ENCODE results near the gene LRRC52.

LRRC52 gene

DNA sequence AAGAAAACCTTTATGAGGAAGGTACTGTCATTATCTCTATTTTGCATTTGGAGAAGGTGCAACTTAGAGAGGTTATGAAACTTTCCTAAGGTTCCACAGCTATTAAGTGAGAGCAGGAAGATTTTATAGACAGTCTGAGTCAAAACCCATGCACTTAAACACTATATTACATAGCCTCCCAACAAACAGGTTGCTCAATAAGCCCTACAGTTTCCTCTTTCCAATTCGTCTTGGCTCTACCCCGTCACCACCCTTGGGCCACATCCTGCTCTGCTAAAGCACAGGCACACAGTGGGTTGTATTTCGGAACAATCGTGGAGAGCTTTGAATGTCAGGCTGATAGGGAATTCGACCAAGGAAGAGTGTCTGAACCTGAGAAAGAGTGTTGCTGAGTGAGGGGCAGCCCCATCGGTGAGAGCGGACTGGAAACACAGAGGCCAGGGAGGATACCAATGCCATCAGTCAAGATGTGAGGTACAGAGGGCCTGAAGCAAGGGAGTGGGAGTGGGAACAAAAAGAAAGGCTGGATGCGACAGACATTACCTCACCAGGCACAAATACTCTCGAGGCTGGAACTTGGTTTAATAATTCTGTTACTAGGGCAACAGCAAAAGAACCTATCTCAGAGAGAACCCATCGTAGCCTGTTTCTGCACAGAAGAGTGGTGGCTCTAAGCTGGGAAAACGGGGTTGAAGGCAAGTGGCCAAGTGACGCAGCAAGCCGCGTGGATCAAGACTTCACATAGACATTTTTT is 6.3 kb upstream of the LRRC52 start:
- DNase-seq (ENCODE audit: low spot score) = no peak

DNA sequence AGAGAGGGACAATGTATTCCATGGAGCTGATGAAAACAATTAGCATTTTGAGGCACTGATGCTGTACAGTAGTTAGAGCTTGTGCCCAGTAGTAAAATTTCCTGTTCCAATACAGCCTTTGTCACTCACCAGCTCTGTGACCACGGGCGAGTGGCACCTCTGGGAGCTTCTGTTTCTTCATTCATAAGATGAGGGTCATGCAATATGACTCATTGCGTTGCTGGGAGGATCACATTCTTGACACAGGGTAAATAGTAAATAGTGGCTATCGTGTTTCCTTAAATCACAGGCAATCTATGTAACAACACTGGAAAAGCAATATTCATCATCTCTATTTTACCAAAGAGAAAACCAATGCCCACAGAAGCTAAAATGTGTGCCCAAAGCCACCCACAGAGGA is 4.5 kb upstream of the LRRC52 start:
- DNase-seq (ENCODE audit: low spot score) = no peak

DNA sequence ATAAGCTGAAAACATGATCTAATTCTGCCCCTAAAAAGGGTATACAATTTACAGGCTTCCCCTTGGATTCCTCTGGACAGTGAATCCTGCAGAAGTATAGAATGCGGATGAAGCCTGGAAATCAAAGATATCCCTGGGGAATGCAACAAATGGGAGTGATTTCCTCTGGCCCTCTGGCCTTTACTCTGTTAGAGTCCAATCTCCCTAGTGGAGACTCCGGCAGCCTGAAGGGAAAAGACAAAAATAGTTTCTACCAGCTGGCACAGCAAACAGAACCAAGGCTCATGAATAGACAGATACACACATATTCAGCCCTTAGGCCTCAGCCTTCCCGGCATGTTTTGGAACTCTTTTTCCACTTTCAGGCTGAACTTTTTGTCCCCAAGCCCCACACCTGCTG is 3.9 kb upstream of the LRRC52 start:
- no peak for DNase-seq (ENCODE audit: low spot score)

DNA sequence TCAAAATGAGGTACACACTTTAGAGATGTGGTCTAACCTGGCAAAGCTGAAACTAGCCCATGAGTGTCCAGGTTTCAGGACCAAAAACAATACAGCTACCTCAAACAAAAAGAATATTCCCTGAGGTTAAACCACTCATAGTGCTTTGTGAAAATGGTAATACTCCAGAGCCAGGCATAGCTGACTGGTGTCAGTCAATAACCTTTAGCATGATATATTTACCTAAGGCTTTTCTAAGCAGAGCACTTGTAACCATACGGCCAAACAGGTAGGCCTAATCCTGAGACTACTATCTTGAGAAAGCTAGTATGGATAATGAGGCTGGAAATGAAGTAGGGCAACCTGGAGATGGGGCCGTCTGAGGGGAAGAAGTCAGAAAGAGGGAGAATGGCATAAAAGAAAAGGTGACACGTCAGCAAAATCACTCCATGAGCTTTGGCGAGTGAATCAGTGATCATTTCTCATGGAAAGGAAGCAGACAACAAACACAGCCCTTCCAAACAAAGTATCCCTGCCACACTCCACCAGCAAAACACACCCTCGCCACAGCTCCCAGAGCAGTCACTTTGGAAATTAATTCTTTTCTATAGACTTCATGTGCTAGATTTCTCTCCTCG is 1.7 kb upstream of the LRRC52 start:
- DNase-seq (ENCODE audit: low spot score) = no peak

DNA sequence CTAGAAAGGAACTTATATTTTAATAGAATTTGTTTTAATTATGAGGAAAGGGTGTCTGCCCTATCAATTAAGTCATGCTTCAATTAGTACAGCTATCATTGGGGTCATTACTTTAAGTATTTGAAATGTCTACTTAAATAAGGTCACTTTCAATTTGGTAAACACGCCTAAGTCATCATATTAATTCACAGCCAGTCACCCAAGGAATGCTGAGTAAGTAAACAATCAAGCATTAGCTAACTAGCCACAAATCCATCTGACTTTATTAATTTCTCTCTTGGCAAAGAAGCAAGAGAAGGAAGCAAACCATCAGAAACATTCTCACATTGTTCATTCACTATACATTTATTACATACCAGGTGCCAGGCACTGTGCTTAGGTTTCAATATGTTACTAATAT is 1.2 kb upstream of the LRRC52 start:
- no peak for DNase-seq (ENCODE audit: low spot score)

DNA sequence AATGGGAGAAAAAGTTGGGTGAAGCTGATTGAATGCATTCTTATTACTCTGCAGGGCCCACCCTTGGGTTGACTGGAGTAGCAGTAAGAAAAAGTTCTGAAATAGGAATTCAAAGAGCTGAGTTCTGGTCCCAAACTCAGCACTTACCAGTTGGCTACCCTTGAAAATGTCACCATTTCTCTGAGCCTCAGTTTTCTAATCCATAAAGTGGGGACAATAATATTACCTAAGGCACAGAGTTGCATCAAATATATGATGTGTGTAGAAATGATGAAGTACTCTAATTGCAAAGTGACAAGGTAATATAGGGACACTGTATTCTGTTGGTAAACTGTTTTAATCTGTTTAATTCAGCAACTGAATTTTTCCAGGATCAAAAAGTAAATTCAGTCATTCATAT is 1.2 kb downstream of the LRRC52 start:
- no peak for DNase-seq (ENCODE audit: low spot score)

DNA sequence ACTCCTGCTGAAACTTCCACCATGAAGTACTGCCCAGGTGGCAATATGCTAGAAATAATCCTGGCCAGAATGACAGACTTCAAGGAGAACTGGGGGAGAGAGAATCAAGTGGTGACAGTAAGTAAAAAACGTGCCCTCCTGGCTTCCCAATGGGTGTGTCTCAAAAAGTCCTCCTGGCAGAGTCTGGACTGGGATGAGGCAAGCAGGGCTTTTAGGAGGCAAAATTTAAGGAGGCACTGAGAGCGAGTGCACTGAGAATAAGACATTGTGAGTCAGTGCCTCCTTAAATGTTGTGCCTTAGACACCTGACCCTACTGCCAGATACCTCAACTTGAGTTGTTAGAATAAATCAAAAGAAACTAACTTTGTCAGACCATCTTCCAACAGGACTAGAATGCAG is 2.2 kb downstream of the LRRC52 start:
- DNase-seq (ENCODE audit: low spot score) = no peak

DNA sequence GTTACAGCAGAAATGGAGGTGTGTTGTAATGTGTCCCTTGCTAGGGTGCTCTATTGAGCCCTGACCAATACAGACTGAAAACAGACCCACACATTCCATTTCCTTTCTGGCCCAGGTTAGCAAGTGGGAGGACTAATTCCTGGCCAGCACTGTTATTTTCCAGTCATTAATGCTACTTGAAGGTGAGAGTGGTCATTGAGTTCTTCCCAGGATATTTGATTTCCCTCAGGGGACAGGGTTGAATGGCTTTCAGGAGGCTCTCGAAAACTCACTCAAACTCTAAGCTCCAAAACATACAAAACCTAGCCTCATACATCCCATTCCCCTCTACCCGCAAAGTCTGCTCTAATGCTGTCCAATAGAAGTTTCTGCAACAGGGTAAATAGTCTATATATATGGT is 6.2 kb downstream of the LRRC52 start:
- no peak for DNase-seq (ENCODE audit: low spot score)

DNA sequence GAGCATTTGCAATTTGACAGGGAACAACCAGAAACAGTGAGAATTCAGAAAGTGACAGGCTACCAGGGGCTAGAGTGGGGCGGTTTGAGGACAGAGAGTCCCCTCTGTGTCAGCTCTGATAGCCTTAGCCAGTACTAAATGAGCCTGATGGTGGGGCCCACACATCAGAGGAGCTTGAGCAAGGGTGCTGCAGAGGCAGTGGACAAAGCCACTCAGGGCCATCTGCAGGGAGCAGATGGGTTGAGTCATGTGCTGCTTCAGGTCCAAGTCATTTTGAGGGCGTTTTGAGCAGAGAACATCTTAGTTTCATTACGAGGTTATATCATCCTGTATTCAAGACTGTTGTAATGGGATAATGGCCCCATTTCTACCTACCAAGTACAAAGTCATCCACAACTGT is 7.7 kb downstream of the LRRC52 start:
- no peak for DNase-seq (ENCODE audit: low spot score)

DNA sequence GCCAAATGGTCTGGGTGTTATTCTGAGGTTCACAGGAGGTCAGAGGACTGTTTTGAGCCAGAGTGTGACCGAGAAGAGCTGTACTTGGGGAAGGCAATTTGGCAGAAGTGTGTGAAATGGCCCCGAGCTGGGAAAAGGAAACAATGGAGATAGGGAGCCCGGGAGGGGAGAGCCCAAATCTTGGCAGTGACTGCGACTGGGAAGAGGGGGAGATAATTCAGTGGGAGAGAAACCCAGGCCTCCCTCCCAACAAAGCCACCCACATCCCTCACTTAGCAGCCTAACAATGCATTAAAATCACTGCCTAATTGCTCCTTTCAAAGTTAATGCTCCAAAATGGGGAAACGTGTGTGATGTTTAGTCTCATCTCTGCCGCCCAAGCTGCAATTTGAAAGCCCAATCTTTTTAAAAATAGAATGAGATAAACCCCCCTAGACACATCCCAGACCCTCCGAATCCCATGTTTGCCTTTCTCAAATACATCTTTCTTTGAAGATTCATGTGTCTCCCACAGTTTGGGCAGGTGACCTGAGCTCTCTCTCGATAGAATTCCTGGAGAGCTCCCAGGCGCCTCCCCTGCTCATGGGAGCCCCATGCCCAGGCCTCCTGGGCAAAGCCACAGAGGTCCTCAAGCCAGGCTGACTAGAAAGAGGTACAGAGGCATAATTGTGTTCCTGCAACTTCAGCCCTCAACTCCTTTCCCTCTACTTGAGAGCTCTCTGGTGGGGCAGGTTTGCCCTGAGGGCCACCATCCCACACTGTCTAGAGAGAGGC is 17.3 kb downstream of the LRRC52 start:
- DNase-seq (ENCODE audit: low spot score) = no peak

DNA sequence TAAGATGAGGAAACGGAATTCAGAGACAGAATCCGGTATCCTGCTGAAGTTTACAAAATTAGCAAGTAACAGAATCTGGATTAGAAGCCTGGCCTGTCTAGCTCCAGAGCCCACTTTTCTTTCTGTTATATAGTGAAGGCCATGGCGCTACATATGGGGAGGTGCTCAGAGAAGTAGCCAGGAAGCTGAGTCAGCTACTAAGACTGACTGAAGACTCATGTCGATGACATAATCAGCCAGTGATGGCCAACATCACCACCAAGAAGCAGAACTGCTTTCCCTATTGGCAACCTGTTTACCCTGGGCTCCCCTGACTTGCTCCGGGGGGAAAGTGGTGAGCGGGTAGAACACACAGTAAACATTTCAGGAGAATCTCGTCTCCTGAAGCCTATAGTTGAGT is 18.8 kb downstream of the LRRC52 start:
- DNase-seq (ENCODE audit: low spot score) = no peak

DNA sequence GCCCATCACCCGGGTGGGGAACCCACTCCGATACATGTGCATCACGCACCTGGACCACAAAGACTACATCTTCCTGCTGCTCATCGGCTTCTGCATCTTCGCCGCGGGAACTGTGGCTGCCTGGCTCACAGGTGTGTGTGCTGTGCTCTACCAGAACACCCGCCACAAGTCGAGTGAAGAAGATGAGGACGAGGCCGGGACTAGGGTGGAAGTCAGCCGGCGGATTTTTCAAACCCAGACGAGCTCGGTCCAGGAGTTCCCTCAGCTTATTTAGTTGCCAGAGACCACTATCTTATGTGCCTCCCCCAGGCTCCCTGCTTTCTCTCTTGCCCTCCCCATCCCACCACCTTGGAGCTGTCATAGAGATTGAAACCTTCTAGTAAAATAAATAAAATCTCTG is 19.8 kb downstream of the LRRC52 start:
- no peak for DNase-seq (ENCODE audit: low spot score)

DNA sequence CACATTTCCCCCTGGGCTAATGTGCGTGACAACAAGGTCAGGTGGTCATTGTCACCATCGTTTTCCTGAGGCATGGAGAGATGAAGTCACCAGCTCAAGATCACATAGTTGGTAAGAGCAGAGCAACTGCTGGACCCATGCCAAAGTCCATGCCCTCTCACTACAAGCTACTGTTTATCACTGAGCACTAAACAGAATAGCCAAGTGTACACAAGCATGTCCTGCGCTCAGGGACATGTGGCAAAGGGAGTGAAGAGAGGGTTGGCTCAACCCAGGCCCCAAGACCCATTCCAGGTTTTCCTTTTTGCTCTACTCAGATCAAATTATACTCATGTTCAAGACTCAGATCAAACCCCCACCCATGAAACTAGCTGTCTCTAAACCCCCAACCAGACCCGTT is 20.8 kb downstream of the LRRC52 start:
- no peak for DNase-seq (ENCODE audit: low spot score)

DNA sequence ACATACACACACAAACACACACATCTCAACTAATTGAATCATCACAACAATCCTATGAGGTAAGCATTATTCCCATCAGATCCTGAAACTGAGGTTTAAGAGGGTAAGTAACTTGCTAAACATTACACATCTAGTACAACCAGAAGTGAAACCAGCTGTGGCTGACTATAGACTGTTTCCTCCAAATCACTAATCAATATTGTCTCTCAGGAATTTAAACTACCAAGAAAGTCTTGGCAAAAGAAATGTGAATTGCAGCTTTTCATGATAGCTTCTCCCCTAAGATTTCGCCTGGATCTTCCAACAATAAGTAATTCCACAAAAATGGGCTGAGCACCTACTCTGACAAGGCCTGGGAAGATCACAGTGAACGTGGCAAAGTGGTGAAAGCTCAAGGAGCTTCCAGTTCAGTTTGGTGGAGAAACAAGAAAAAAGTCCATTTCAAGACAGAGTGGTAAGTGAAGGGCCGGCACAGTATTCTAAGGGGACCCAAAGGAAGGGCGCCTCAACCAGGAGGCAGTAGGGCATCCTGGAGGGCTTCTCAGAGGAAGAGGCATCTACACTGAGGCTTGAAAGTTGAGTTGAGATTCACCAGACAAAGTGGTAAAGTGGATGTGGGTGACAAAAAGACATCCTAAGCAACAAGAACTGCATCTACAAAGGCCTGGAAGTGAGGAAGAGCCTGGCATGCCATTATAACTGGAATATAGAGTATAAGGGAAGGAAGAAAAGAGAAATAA is 22.1 kb downstream of the LRRC52 start:
- no peak for DNase-seq (ENCODE audit: low spot score)

DNA sequence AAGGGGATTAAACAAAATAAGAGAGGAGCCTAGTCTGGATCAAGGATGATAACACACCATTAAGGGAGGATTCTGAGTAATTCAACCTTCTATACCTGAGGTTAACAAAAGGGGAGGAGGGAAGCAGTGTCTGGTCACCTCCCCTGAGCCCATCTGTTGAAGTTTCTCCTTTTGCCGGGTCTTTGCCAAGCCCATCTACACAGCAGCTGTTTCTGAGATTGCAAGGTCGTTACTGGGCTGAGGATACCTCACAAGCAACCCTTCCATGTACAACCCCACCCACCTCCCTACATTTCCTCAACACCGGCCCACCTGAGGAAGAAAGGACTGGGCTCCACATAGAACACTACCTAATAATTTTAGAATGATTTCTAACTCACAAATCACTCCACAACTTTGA is 26.3 kb downstream of the LRRC52 start:
- DNase-seq (ENCODE audit: low spot score) = no peak

DNA sequence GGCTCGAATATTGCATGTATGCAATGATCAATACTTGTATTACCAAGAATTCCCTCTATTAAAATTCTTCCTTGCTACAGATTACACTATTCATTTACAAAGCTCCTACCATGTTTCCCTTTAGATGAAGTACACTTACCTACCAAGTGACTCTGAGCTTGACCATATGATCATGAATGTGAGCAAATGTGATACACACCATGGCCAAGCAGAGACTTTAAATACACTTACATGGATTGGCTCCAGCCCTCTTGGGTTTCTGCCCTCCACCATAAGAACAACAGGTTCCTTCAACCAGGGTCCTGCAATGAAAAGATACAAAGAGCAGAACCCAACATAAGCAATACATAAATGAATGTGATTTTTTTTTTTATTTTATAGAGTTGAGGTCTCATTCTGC is 30.0 kb downstream of the LRRC52 start:
- no peak for DNase-seq (ENCODE audit: low spot score)

DNA sequence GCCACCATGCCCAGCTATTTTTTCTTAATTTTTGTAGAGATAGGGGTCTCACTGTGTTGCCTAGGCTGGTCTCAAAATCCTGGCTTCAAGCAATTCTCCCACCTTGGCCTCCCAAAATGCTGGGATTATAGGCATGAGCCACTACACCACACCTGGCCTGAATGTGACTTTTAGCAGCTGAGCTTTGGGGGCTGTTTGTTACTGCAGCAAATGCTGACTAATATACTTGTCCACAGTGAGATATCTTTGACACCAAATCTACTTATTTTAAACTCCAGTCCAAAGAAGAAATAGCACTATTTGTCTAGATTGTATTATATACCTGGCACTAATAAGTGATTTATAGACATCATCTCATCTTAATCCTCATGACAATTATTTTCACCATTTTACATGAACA is 30.5 kb downstream of the LRRC52 start:
- no peak for DNase-seq (ENCODE audit: low spot score)

DNA sequence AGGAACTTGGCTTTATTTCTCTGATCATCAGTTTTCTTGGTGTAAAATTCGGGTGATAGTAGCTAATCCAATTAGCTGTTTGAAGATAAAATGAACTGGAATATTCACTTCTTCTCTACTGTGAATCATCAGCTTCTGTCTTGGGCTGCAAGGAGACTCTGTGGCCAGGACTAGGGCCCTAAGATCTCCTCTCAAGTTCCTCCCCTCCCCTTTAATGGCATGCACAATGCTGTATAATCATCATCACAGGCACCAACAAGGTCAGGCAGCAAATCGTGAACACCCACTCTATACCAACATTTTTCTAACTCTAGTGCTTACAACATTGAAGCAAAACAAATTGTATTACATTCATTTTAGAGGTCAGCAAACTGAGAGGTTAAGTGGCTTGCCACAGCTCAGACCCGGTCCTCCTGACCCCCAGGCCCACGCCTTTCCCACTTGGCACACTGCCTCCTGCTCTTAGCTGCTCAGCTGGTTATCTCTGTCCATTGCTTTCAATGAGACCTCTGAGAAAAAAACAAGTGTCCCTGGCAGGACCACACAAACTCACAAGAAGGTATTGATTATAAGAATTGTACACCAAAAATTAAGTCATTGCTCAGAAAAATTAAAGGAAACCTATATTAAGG is 31.8 kb downstream of the LRRC52 start:
- DNase-seq (ENCODE audit: low spot score) = no peak

DNA sequence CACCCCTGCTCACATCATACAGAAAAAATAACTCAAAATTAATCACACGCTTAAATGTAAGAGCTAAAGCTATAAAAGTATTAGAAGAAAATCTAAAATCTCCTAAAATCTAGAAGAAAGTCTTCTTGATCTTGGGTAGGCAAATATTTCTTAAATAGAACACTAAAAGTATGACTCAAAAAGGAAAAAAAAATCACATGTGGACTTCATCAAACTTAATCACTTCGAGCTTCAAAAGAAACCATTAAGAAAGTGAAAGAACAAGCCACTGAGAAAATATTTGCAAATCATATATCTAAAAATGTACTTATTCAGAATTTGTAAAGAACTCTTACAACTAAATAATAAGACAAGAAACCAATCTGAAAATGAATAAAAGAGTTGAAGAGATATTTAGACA is 32.7 kb downstream of the LRRC52 start:
- no peak for DNase-seq (ENCODE audit: low spot score)

DNA sequence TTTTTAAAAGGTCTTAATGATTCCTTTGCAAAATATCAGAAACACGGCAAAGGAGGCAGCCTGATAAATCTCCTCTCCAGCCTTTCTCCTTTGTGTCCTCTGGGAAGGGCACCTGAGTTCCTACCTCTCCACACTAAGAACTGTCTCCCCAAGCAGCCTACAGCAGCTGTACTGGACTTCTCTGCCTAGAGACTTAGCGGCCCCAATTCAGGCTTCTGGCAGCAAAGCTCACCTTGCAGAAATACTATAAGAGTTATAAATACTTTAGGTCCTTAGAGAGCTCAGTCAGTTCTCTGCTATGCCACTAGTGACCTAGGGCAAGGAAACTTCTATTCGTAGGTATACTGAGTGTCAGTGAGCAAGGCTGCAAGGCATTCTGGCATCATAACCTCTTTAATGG is 33.9 kb downstream of the LRRC52 start:
- no peak for DNase-seq (ENCODE audit: low spot score)

DNA sequence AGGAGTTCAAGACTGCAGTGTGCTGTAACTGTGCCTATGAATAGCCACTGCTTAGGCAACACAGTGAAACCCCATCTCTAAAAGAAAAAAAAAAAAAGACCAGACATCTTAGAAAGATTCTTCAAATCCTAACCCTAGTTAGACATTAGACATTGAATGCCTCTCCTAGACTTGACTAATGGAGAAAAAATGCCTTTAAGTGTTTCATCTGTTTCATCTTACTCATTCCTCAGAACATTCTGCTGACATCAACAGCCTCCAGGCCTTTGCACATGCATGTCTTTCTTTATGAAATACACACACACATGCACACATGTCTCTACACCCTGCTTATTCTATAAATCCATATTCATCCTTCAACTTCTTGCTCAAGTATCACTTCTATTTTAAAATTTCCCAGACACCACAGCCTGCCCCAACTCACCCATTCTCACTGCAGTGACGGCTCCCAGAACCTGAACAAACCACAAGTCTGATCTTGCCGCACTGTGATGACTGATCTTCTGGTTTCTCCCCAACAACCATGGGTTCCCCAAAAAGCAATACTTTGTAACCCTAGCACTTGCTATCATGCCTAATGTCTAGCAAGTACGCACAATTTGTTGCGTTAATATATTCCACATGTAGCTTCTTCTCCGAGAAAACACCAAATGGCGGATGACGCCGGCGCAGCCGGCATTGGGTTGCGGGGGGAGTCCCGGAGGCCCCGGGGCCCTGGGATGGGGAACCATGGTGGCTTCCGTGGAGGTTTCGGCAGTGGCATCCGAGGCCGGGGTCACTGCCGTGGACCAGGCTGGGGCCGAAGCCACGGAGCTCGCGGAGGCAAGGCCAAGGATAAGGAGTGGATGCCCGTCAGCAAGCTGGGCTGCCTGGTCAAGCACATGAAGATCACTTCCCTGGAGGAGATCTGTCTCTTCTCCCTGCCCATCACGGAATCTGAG is 37.4 kb downstream of the LRRC52 start:
- no peak for DNase-seq (ENCODE audit: low spot score)
